NCI-H1105 treated with DMSO at 0.1 percent for 48 hours (cell line): Measurements from ENCODE around the gene AOC2.
"Not testable (repeated sequence)": the region's sequence is repeated elsewhere in the genome, so short reads cannot be mapped to it uniquely, and the experiment has no call there.

Source experiments
- DNase-seq: peaks from one replicate; lab custom pipeline; 2025; lab: John Stamatoyannopoulos, UW

The AOC2 gene

DNA sequence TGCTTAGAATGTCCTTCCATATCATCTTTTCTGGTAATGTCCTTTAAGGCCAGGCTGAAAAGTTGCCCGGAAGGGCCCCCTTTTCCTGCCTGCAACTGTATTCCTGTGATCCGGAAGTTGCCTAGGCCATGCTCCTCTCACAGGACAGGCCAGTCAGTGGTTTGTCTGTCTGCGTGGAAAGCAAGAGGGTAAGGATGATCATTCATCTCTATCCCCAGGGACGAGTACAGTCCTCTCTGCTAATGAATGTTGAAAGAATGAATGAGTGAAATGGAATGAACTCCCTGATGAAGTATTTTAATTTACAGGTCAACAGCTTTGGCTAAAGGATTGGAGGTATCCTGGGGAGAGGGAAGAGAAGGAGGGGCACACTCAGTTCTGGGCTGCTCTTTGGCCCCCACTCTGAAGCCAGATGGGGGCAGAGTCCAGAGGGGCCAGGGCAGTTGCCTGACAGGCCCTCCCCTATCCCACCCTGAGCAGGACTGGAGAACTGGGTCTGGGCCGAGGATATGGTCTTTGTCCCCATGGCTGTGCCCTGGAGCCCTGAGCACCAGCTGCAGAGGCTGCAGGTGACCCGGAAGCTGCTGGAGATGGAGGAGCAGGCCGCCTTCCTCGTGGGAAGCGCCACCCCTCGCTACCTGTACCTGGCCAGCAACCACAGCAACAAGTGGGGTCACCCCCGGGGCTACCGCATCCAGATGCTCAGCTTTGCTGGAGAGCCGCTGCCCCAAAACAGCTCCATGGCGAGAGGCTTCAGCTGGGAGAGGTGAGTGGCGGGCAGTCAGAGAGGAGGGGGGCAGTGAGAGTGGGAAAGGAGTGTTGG is 9.8 kb downstream of the AOC2 start:
- DNase-seq, result no peak

DNA sequence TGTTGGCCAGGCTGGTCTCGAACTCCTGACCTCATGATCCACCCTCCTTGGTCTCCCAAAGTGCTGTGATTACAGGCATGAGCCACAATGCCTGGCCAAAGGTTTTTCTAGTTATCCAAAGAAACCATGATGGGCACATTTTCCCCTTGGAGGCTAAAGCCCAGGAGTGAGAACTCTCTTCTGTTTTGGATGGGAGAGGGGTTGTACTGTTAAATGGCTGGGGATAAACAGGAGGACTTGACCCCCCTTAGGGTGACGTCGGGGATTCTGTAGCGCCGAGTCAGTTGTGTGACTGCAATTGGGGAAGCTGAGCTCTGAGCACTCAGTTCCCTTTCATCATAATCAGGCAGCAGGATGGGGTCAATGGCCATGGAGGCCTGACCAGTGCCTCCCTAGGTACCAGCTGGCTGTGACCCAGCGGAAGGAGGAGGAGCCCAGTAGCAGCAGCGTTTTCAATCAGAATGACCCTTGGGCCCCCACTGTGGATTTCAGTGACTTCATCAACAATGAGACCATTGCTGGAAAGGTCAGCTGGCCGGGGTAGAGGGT is 10.7 kb downstream of the AOC2 start:
- no peak for DNase-seq

DNA sequence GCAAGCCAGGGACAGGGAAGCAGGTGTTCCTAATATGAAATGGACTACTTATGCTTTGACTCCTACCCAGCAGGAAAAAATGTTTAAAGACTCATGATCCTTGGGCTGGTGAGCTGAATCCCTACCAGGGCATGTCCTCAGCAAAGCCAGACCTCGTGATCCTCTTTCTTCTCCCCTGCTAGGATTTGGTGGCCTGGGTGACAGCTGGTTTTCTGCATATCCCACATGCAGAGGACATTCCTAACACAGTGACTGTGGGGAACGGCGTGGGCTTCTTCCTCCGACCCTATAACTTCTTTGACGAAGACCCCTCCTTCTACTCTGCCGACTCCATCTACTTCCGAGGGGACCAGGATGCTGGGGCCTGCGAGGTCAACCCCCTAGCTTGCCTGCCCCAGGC is 11.7 kb downstream of the AOC2 start:
- not testable (repeated sequence) for DNase-seq

- not testable (repeated sequence) for DNase-seq
These were observed 12.1 kb downstream of the AOC2 start for GRCh38 chr17:42856516-42856915.

GRCh38 chr17:42857389-42857788 is 13.0 kb downstream of the AOC2 start:
- no peak for DNase-seq

DNA sequence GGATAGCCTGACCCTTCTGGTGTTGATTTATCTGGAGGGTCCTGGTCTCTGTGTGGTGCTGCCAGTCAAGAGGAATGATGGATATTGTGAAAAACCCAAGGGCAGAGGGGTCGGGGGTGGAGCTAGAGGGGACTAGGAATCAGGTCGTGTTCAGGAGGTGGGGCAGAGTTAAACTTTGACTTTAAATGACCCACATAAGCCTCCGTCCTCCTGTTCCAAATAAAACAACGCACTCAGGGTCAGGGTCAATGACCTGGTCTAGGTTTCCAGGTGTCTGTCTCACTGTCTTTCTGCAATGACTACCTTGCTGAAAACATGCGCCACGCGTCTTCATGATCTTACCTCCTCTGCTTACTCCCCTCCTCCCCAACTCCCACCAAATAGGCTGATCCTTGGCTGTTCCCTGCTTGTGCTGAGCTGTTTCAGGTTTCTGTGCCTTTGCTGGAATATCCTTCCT is 21.3 kb downstream of the AOC2 start:
- DNase-seq, result no peak

- DNase-seq, result no peak
These were observed 21.8 kb downstream of the AOC2 start for GRCh38 chr17:42866216-42866615.

GRCh38 chr17:42866631-42867575 is 22.5 kb downstream of the AOC2 start:
- no peak for DNase-seq

DNA sequence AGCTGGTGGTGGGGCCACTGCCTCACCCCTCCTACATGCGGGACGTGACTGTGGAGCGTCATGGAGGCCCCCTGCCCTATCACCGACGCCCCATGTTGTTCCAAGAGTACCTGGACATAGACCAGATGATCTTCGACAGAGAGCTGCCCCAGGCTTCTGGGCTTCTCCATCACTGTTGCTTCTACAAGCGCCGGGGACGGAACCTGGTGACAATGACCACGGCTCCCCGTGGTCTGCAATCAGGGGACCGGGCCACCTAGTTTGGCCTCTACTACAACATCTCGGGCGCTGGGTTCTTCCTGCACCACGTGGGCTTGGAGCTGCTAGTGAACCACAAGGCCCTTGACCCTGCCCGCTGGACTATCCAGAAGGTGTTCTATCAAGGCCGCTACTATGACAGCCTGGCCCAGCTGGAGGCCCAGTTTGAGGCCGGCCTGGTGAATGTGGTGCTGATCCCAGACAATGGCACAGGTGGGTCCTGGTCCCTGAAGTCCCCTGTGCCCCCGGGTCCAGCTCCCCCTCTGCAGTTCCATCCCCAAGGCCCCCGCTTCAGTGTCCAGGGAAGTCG is 23.4 kb downstream of the AOC2 start:
- DNase-seq, result not testable (repeated sequence)

GRCh38 chr17:42868338-42868737 is 24.0 kb downstream of the AOC2 start:
- DNase-seq, result no peak

- DNase-seq, result no peak
These were observed 27.3 kb downstream of the AOC2 start for GRCh38 chr17:42871647-42872046.

DNA sequence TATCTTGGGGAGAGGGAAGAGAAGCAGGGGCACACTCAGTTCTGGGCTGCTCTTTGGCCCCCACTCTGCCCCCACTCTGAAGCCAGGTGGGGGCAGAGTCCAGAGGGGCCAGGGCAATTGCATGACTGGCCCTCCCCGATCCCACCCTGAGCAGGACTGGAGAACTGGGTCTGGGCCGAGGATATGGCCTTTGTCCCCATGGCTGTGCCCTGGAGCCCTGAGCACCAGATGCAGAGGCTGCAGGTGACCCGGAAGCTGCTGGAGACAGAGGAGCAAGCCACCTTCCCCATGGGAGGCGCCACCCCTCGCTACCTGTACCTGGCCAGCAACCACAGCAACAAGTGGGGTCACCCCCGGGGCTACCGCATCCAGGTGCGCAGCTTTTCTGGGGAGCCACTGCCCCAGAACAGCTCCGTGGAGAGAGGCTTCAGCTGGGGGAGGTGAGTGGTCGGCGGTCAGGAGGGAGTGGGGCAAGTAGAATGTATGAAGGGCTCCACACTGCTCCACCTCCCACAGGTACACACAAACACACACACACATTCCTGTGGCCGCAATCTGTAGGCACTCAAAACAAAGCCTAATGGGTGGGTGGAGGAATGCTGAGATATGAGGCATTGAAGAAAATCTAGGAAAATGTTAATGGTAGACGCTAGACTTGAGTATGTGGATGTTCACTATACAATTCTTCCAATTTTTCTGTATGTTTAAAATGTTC is 28.0 kb downstream of the AOC2 start:
- no peak for DNase-seq

- DNase-seq, result no peak
These were observed 28.9 kb downstream of the AOC2 start for GRCh38 chr17:42873315-42873714.

DNA sequence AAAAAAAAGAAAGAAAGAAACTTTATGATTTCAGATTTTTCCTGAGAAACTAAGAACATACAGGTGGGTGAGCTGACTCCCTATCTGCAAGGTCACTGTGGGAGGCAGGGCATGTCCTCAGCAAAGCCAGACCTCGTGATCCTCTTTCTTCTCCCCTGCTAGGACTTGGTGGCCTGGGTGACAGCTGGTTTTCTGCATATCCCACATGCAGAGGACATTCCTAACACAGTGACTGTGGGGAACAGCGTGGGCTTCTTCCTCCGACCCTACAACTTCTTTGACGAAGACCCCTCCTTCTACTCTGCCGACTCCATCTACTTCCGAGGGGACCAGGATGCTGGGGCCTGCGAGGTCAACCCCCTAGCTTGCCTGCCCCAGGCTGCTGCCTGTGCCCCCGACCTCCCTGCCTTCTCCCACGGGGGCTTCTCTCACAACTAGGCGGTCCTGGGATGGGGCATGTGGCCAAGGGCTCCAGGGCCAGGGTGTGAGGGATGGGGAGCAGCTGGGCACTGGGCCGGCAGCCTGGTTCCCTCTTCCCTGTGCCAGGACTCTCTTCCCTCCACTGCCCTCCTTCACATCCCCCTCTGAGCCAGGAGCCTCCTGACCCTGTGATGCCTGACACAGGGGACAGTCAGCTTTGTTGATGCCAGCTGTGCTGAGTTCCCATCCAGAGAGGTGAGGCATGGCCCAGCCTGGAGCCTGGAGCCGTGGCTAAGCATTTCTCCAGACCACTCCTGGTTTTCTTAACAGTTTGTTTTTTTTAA is 29.7 kb downstream of the AOC2 start:
- not testable (repeated sequence) for DNase-seq

- no peak for DNase-seq
These were observed 32.7 kb downstream of the AOC2 start for GRCh38 chr17:42877037-42877436.

- DNase-seq, result no peak
These were observed 33.9 kb downstream of the AOC2 start for GRCh38 chr17:42878123-42878880.

DNA sequence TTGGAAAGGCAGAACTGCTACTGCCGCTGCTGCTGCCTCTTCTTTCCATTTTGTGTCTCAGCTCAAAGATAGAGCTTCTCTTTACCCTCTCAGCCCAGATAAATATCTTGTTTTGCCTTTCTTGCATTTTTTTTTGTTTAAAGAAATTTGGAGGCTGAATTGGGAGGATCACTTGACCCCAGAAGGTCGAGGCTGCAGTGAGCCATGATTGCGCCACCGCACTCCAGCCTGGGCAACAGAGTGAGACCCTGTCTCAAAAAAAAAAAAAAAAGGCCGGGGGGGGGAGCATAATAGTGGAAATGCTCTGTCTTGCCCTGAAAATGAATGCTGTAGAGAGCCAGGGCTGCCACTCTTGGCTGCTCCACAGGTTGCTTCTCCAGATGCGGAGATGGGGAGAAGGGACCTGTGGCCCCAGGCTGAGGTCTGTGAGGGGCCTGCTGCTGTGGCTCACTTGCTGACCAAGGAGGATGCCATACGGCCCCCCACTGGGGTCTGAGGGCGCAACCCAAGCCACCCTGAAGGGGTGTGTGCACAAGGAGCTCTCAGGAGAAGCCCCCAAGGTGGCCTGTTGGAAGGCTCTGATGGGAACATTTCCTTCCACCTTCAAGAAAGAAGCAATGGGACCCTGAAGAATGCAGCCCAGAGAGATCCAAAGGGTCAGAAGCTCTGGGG is 34.7 kb downstream of the AOC2 start:
- no peak for DNase-seq

GRCh38 chr17:42879596-42879985 is 35.2 kb downstream of the AOC2 start:
- DNase-seq, result no peak

- DNase-seq, result no peak
These were observed 36.5 kb downstream of the AOC2 start for GRCh38 chr17:42880776-42881310.
